Cardiac muscle cell (in vitro differentiated cells and primary cell): Measurements from ENCODE around the gene WIF1. TPM values are rescaled to one million over a fixed set of nuclear protein-coding genes. Genes with fewer than 3 reads are reported as not detected.

Experiments used
- DNase-seq, 2 donors: peaks; one replicate each; pipeline versions ENCODE4 v3.0.0 to v3.0.0-alpha.2; 2010 to 2017; ENCODE audit warnings: low read depth in 1 of 2, low spot score in 1 of 2
- H3K27ac ChIP-seq: fragments of 200-600 bp; sonication (generic); 2 replicates; pipeline ENCODE4 v1.5.1; 2016
- H3K27me3 ChIP-seq: fragments of 200-600 bp; sonication (generic); 2 replicates; pipeline ENCODE4 v1.6.0; 2016; ENCODE audit warnings: control low read depth
- H3K36me3 ChIP-seq: fragments of 200-600 bp; sonication (generic); 2 replicates; pipeline ENCODE4 v1.5.1; 2016; ENCODE audit warnings: control low read depth
- H3K4me1 ChIP-seq: fragments of 200-600 bp; sonication (generic); 2 replicates; pipeline ENCODE4 v1.8.1; 2017; ENCODE audit warnings: low read depth, mild to moderate bottlenecking, mixed run types
- H3K4me3 ChIP-seq: fragments of 200-600 bp; sonication (generic); 2 replicates; pipeline ENCODE4 v1.5.1; 2016; ENCODE audit warnings: mild to moderate bottlenecking
- H3K9me3 ChIP-seq: fragments of 200-600 bp; sonication (generic); 2 replicates; pipeline ENCODE4 v1.5.1; 2017; ENCODE audit warnings: low read depth, mild to moderate bottlenecking, control low read depth
- polyA plus RNA-seq: library from polyadenylated mRNA; unstranded; fragments of >200 nt; fragmentation: Nextera tagmentation; extraction: Ambion mirVana; gene quantifications from 2 replicates; pipeline ENCODE4 v1.2.1, GENCODE V29; 2016
- total RNA-seq: library from RNA; depleted of rRNA; stranded (reverse); fragments of >200 nt; gene quantifications from 2 replicates; pipeline ENCODE4 v1.2.3, GENCODE V29; 2016
- TF ChIP-seq, protein P1 (sequence below): IDR thresholded peaks from 2 replicates; pipeline ENCODE4 v1.5.1; 2012; ENCODE audit warnings: low read depth, mild to moderate bottlenecking, low read length

WIF1 gene
- total and polyA plus RNA-seq, 2 experiments from 2014 or later = not detected

- Histone ChIP-seq H3K36me3 (no peaks in the 10 kb centered on the region), H3K9me3 (no peaks in the 10 kb centered on the region), H3K4me3 (no peak overlapping the region), H3K4me1 (peaks cover 14% of the 10 kb centered on the region), H3K27me3 (peaks cover 72% of the 10 kb centered on the region), H3K27ac (no peak overlapping the region)
- no peak for DNase-seq
- TF ChIP-seq, protein P1, sequence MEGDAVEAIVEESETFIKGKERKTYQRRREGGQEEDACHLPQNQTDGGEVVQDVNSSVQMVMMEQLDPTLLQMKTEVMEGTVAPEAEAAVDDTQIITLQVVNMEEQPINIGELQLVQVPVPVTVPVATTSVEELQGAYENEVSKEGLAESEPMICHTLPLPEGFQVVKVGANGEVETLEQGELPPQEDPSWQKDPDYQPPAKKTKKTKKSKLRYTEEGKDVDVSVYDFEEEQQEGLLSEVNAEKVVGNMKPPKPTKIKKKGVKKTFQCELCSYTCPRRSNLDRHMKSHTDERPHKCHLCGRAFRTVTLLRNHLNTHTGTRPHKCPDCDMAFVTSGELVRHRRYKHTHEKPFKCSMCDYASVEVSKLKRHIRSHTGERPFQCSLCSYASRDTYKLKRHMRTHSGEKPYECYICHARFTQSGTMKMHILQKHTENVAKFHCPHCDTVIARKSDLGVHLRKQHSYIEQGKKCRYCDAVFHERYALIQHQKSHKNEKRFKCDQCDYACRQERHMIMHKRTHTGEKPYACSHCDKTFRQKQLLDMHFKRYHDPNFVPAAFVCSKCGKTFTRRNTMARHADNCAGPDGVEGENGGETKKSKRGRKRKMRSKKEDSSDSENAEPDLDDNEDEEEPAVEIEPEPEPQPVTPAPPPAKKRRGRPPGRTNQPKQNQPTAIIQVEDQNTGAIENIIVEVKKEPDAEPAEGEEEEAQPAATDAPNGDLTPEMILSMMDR = no peak
Measured at GRCh38 chr12:65122703-65123102, 1.6 kb upstream of the WIF1 start.

DNA sequence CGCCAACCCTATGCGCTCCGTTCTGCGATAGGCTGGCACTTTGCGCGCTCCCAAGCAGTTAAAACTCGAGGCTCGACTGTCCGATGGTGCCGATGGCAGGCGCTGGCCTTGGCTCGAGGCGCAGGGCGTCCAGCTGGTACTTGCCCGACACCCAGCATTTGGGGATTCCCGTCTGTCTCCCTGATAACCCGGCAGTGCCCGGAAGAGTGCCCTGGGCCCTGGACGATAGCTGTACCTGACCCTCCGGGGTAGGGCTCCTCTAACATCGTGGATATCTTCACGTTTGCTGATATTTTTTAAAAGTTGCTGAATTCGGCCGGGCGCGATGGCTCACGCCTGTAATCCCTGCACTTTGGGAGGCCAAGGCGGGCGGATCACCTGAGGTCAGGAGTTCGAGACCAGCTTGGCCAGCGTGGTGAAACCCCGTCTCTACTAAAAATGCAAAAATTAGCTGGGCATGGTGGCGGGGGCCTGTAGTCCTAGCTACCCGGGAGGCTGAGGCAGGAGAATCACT lies 908 bp upstream of the WIF1 start:
- no peaks in the 10 kb centered on the region for H3K9me3 ChIP-seq
- peaks cover 79% of the 10 kb centered on the region for H3K27me3 ChIP-seq
- H3K4me3 ChIP-seq = no peak overlapping the region
- no peak overlapping the region for H3K27ac ChIP-seq
- TF ChIP-seq, protein P1 = no peak
- H3K4me1 ChIP-seq = peaks cover 13% of the 10 kb centered on the region
- H3K36me3 ChIP-seq = no peaks in the 10 kb centered on the region
- no peak for DNase-seq

- Histone ChIP-seq H3K36me3 (no peaks in the 10 kb centered on the region), H3K4me1 (no peaks in the 10 kb centered on the region), H3K27me3 (peaks cover 65% of the 10 kb centered on the region), H3K9me3 (no peaks in the 10 kb centered on the region), H3K27ac (no peak overlapping the region), H3K4me3 (no peak overlapping the region)
- DNase-seq = no peak
- TF ChIP-seq, protein P1 = no peak
Measured at GRCh38 chr12:65119063-65119462, 2.0 kb downstream of the WIF1 start.

GRCh38 chr12:65113621-65114035 lies 7.5 kb downstream of the WIF1 start:
- Histone ChIP-seq H3K9me3 (no peaks in the 10 kb centered on the region), H3K4me1 (no peaks in the 10 kb centered on the region), H3K27ac (no peak overlapping the region), H3K4me3 (no peak overlapping the region), H3K27me3 (peaks cover 17% of the 10 kb centered on the region), H3K36me3 (no peaks in the 10 kb centered on the region)
- no peak for DNase-seq
- TF ChIP-seq, protein P1 = no peak

DNA sequence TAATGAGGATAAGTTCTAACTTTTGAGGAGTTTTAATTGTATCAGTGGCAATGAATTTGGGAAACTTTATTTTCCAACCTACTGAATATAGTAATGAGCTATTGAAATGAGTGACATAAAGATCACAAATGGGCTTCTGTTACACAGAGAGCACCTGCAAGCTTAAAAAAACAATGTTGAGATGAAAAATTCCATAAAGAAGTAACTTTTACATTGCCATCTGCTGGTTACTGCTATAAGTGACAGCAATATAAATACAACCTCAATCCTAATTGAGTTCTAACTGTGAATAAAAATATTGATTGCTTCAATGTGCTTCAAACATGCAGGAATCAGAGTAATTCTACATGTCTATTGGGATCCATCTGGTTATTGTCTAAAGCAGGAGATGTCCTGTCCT lies 14.2 kb downstream of the WIF1 start:
- TF ChIP-seq, protein P1 = peak; percentile 36
- DNase-seq = peak in 1 of 2 donors; percentile 16
- H3K27ac ChIP-seq = no peak overlapping the region
- H3K4me3 ChIP-seq = no peak overlapping the region
- H3K27me3 ChIP-seq = no peaks in the 10 kb centered on the region
- H3K36me3 ChIP-seq = no peaks in the 10 kb centered on the region
- no peaks in the 10 kb centered on the region for H3K9me3 ChIP-seq
- H3K4me1 ChIP-seq = no peaks in the 10 kb centered on the region
